H1 (cell line): Measurements from ENCODE around the gene SORBS1. TPM values are rescaled to one million over a fixed set of nuclear protein-coding genes. Genes with fewer than 3 reads are reported as not detected.

ENCODE experiments used
- CTCF ChIA-PET: fragments of 300-600 bp; sonication (Branson Sonifier 250); formaldehyde crosslinking; loops from one replicate; lab custom pipeline; 2021; ENCODE audit not compliant: partially characterized antibody; lab: Charles Lee
- POLR2A ChIA-PET: fragments of 300-600 bp; sonication (Branson Sonifier 250); formaldehyde crosslinking; loops from one replicate; lab custom pipeline; 2021; ENCODE audit warnings: inconsistent platforms; ENCODE audit not compliant: partially characterized antibody; lab: Charles Lee
- DNase-seq, 2 experiments: peaks; one replicate each; pipeline versions ENCODE4 v3.0.0 to v3.0.0-alpha.2; 2010 to 2022; ENCODE audit warnings: low spot score in 2 of 2, low read depth in 1 of 2, mixed read lengths in 1 of 2
- FAIRE-seq: peaks from 2 replicates; lab custom pipeline; 2011; peaks lifted over from hg19 to GRCh38; lab: Jason Lieb, UNC
- H2AFZ ChIP-seq: 2 replicates; pipeline ENCODE4 v1.8.1; 2012; ENCODE audit warnings: low read length, inconsistent platforms
- H2AK5ac ChIP-seq: 2 replicates; pipeline ENCODE4 v1.6.1; 2013; ENCODE audit warnings: low read depth, low read length
- H2BK120ac ChIP-seq: replicated peaks from 2 replicates; pipeline ENCODE3; 2013; ENCODE audit warnings: low read depth, low read length, inconsistent platforms
- H2BK12ac ChIP-seq: 2 replicates; pipeline ENCODE4 v1.6.1; 2013; ENCODE audit warnings: low read depth, low read length
- H2BK15ac ChIP-seq: 2 replicates; pipeline ENCODE4 v1.6.1; 2013; ENCODE audit warnings: low read length
- H2BK20ac ChIP-seq: 2 replicates; pipeline ENCODE4 v1.6.1; 2013; ENCODE audit warnings: low read length
- H2BK5ac ChIP-seq: 2 replicates; pipeline ENCODE4 v1.6.1; 2013; ENCODE audit warnings: low read depth, low read length
- H3K14ac ChIP-seq: 2 replicates; pipeline ENCODE4 v1.6.1; 2013; ENCODE audit warnings: inconsistent platforms; ENCODE audit not compliant: insufficient read length
- H3K18ac ChIP-seq: 2 replicates; pipeline ENCODE4 v1.6.1; 2013; ENCODE audit warnings: low read length; ENCODE audit errors: extremely low read depth
- H3K23ac ChIP-seq: 2 replicates; pipeline ENCODE4 v1.6.1; 2013; ENCODE audit warnings: inconsistent platforms; ENCODE audit not compliant: insufficient read length
- H3K23me2 ChIP-seq: 2 replicates; pipeline ENCODE4 v1.6.1; 2013; ENCODE audit warnings: low read depth, low read length
- H3K27ac ChIP-seq: 2 replicates; pipeline ENCODE4 v1.6.1; 2011; ENCODE audit warnings: low read depth, low read length, inconsistent platforms
- H3K27me3 ChIP-seq, 4 experiments: replicated peaks in 1 of 4; 1 replicate in 1 of 4; 2 replicates in 3 of 4; pipeline versions ENCODE4 v1.6.1 to v1.8.1; 2011 to 2013; ENCODE audit warnings: low read length in 3 of 4, mild to moderate bottlenecking in 3 of 4, inconsistent platforms in 2 of 4, mixed read lengths in 2 of 4, moderate library complexity in 1 of 4; ENCODE audit not compliant: control insufficient read depth in 3 of 4, insufficient read depth in 3 of 4; ENCODE audit errors: extremely low read depth in 1 of 4
- H3K36me3 ChIP-seq, 4 experiments: 2 replicates each; pipeline versions ENCODE4 v1.6.1 to v1.8.1; 2011 to 2013; ENCODE audit warnings: mild to moderate bottlenecking in 4 of 4, low read length in 3 of 4, moderate library complexity in 2 of 4, control low read depth in 1 of 4, inconsistent platforms in 1 of 4; ENCODE audit not compliant: insufficient read depth in 4 of 4, control insufficient read depth in 2 of 4
- H3K4ac ChIP-seq: replicated peaks from 2 replicates; pipeline ENCODE3; 2013; ENCODE audit warnings: low read length, low read depth, mixed read lengths, inconsistent platforms; ENCODE audit not compliant: insufficient read length
- H3K4me1 ChIP-seq, 4 experiments: replicated peaks in 1 of 4; 1 replicate in 1 of 4; 2 replicates in 3 of 4; pipeline versions ENCODE4 v1.6.1 to v1.8.1; 2011 to 2013; ENCODE audit warnings: low read length in 3 of 4, inconsistent platforms in 2 of 4, mixed read lengths in 1 of 4; ENCODE audit not compliant: insufficient read depth in 4 of 4, control insufficient read depth in 3 of 4
- H3K4me2 ChIP-seq, 2 experiments: 2 replicates each; pipeline versions ENCODE4 v1.6.1 to v1.8.1; 2011 to 2013; ENCODE audit warnings: low read depth in 2 of 2, low read length in 2 of 2, control low read depth in 1 of 2, inconsistent platforms in 1 of 2, mild to moderate bottlenecking in 1 of 2; ENCODE audit not compliant: insufficient read depth in 1 of 2
- H3K4me3 ChIP-seq, 4 experiments: fragments of 200-600, 300-600 bp in 1 of 4; sonication (generic), shearing (Covaris generic), sonication (Bioruptor Twin) in 1 of 4; 2 replicates each; pipeline versions ENCODE4 v1.5.1 to v1.8.1; 2011 to 2016; ENCODE audit warnings: low read length in 4 of 4, low read depth in 3 of 4, control low read depth in 2 of 4, inconsistent platforms in 2 of 4, mild to moderate bottlenecking in 2 of 4, mixed read lengths in 1 of 4, moderate library complexity in 1 of 4; ENCODE audit not compliant: insufficient read depth in 2 of 4; ENCODE audit errors: extremely low read depth in 1 of 4
- H3K56ac ChIP-seq: replicated peaks from 2 replicates; pipeline ENCODE3; 2013; ENCODE audit warnings: low read depth, mild to moderate bottlenecking, mixed read lengths, low read length, inconsistent platforms; ENCODE audit not compliant: insufficient read length
- H3K79me1 ChIP-seq: 2 replicates; pipeline ENCODE4 v1.6.1; 2013; ENCODE audit warnings: low read depth, low read length, control low read depth
- H3K79me2 ChIP-seq, 2 experiments: 2 replicates each; pipeline versions ENCODE4 v1.6.1 to v1.8.1; 2012 to 2013; ENCODE audit warnings: low read length in 2 of 2, mild to moderate bottlenecking in 2 of 2, inconsistent platforms in 1 of 2; ENCODE audit not compliant: insufficient read depth in 2 of 2, control insufficient read depth in 1 of 2
- H3K9ac ChIP-seq, 4 experiments: replicated peaks in 1 of 4; 1 replicate in 1 of 4; 2 replicates in 3 of 4; pipeline versions ENCODE4 v1.6.1 to v1.8.1; 2011 to 2013; ENCODE audit warnings: low read depth in 3 of 4, low read length in 3 of 4, control low read depth in 2 of 4, mild to moderate bottlenecking in 2 of 4, moderate library complexity in 2 of 4, inconsistent platforms in 1 of 4; ENCODE audit errors: extremely low read depth in 1 of 4
- H3K9me3 ChIP-seq, 2 experiments: 2 replicates each; pipeline versions ENCODE4 v1.6.1 to v1.8.1; 2012 to 2013; ENCODE audit warnings: mild to moderate bottlenecking in 2 of 2, moderate library complexity in 2 of 2, control low read depth in 1 of 2, inconsistent platforms in 1 of 2, low read depth in 1 of 2, low read length in 1 of 2, mixed read lengths in 1 of 2; ENCODE audit not compliant: insufficient read depth in 2 of 2
- H4K20me1 ChIP-seq, 2 experiments: replicated peaks in 1 of 2; 2 replicates each; pipeline versions ENCODE3 to v1.8.1; 2011 to 2013; ENCODE audit warnings: inconsistent platforms in 2 of 2, low read length in 2 of 2, mild to moderate bottlenecking in 1 of 2; ENCODE audit not compliant: insufficient read depth in 2 of 2, control insufficient read depth in 1 of 2
- H4K5ac ChIP-seq: 2 replicates; pipeline ENCODE4 v1.6.1; 2013; ENCODE audit warnings: low read length, low read depth, mixed read lengths, inconsistent platforms; ENCODE audit not compliant: insufficient read length
- H4K8ac ChIP-seq: 2 replicates; pipeline ENCODE4 v1.8.0; 2013; ENCODE audit warnings: mild to moderate bottlenecking, moderate library complexity, low read length, inconsistent platforms; ENCODE audit not compliant: insufficient read depth; ENCODE audit errors: extremely low read depth
- H4K91ac ChIP-seq: replicated peaks from 2 replicates; pipeline ENCODE3; 2013; ENCODE audit warnings: low read length, mixed read lengths, inconsistent platforms; ENCODE audit not compliant: insufficient read length
- CHD1 ChIP-seq: IDR thresholded peaks from 2 replicates; pipeline ENCODE4 v1.6.1; 2012; ENCODE audit warnings: low read depth, low read length, improper control_type of control experiment
- CREB1 ChIP-seq: IDR thresholded peaks from 2 replicates; pipeline ENCODE4 v1.6.1; 2012; ENCODE audit warnings: inconsistent platforms
- SIN3A ChIP-seq, 2 experiments: IDR thresholded peaks in 1 of 2; conservative IDR thresholded peaks in 1 of 2; 2 replicates each; pipeline ENCODE4 v1.6.1; 2011 to 2012; ENCODE audit warnings: low read length in 2 of 2, improper control_type of control experiment in 1 of 2, low read depth in 1 of 2, mild to moderate bottlenecking in 1 of 2
- TAF1 ChIP-seq: IDR thresholded peaks from 2 replicates; pipeline ENCODE4 v1.6.1; 2011; ENCODE audit warnings: mild to moderate bottlenecking, low read depth, low read length
- WGBS, 2 experiments: shearing (Covaris generic) in 1 of 2; methylation state at CpG; one replicate each; pipeline versions ENCODE4 v1.1.6 to v1.1.7; 2013 to 2015; ENCODE audit warnings: low lambda C conversion rate in 2 of 2, mixed read lengths in 2 of 2, inconsistent platforms in 1 of 2, low coverage in 1 of 2, missing lambda C conversion rate in 1 of 2; ENCODE audit not compliant: insufficient replicate concordance in 2 of 2, insufficient coverage in 1 of 2, insufficient read length in 1 of 2; ENCODE audit errors: extremely low coverage in 1 of 2, missing lambda C conversion rate in 1 of 2; 5-methylcytosine and 5-hydroxymethylcytosine counted together
- polyA plus RNA-seq, 7 experiments: library from polyadenylated mRNA; depleted of rRNA in 3 of 7; stranded (reverse) in 5 of 7; unstranded in 2 of 7; fragments of >200 nt in 5 of 7; fragments of 200-250 nt in 2 of 7; gene quantifications; 1 replicate in 5 of 7; 2 replicates in 1 of 7; 4 replicates in 1 of 7; pipeline versions ENCODE4 v1.2.1 to v1.2.3, GENCODE V29; 2011 to 2013; ENCODE audit warnings: missing spikeins in 2 of 7, mixed read lengths in 2 of 7
- total RNA-seq: library from RNA; stranded (reverse); fragmentation: NEBNext Ultra II Directional; extraction: Animal tissue kit (Norgen Biotek cat#: 25700); gene quantifications from 2 replicates; pipeline ENCODE4 v1.2.1, GENCODE V29; 2021

The SORBS1 gene
- total and polyA plus RNA-seq, 2 of the 8 experiments (the other 6 are each of a cell fraction or from before 2014, with no cell fraction given) = 16.0 to 35.0 TPM

- H2BK20ac ChIP-seq = no peak overlapping the region
- no peak overlapping the region for H2AK5ac ChIP-seq
- H3K79me2 ChIP-seq = no peaks in the 10 kb centered on the region
- H2BK5ac ChIP-seq = no peak overlapping the region
- ChIA-PET POLR2A (interaction anchor here (1.0 kb wide), 1 partner anchor 73 kb away, joined by 3 read pairs; no protein-coding TSS in a partner anchor), CTCF (interaction anchor here (0.6 to 2.0 kb wide), 5 partner anchors 15 to 60 kb away, joined by 3 to 7 read pairs (median 4); no protein-coding TSS in a partner anchor)
- no peak overlapping the region for H4K8ac ChIP-seq
- H4K91ac ChIP-seq = no peak overlapping the region
- no peak overlapping the region for H2BK120ac ChIP-seq
- H3K79me1 ChIP-seq = no peaks in the 10 kb centered on the region
- no peak overlapping the region for H2BK12ac ChIP-seq
- no peak overlapping the region for H2BK15ac ChIP-seq
- no peak overlapping the region for H3K18ac ChIP-seq
- no peak overlapping the region for H3K23ac ChIP-seq
- no peaks in the 10 kb centered on the region for H3K36me3 ChIP-seq
- H2AFZ ChIP-seq = no peak overlapping the region
- H3K4me3 ChIP-seq = no peak overlapping the region
- H3K4me1 ChIP-seq = peaks cover 0 to 10% (median 2%) of the 10 kb centered on the region in 4 experiments; a peak in 4 of 7 replicates
- DNase-seq (no peak), FAIRE-seq (no peak)
- no peak overlapping the region for H3K27ac ChIP-seq
- no peaks in the 10 kb centered on the region for H4K20me1 ChIP-seq
- no peak overlapping the region for H4K5ac ChIP-seq
- H3K23me2 ChIP-seq = no peaks in the 10 kb centered on the region; the same call in 1 of the 2 replicates
- no peak overlapping the region for H3K4me2 ChIP-seq
- H3K14ac ChIP-seq = no peak overlapping the region
- H3K4ac ChIP-seq = no peak overlapping the region
- no peak overlapping the region for H3K9ac ChIP-seq
- peaks cover 0 to 3% (median 0%) of the 10 kb centered on the region in 4 experiments; a peak in 1 of 7 replicates for H3K27me3 ChIP-seq
- TF ChIP-seq TAF1 = no peak
- TF ChIP-seq SIN3A (conservative IDR thresholded peaks at IDR 0.05 in 1 of 2, IDR thresholded peaks at IDR 0.05 in 1 of 2; ENCODE audit: low read depth in 1 of 2, low read length in 2 of 2) = no peak
- no peak for TF ChIP-seq CREB1
- TF ChIP-seq CHD1 = no peak
- H3K56ac ChIP-seq = no peak overlapping the region
- H3K9me3 ChIP-seq = no peaks in the 10 kb centered on the region
- WGBS, 2 experiments = 91% methylated on average over 8 of the region's 8 CpGs; no CpG with 5 or more reads in 1 of the 2 experiments
These were observed 257.6 kb downstream of the SORBS1 start for GRCh38 chr10:95303535-95303934.
